Loucy (cell line): Measurements from ENCODE around the gene TMEM81.

Experiments
- H2AFZ ChIP-seq: fragments of 200-600 bp; sonication (generic); 2 replicates; pipeline ENCODE4 v1.6.0; 2016; ENCODE audit warnings: antibody characterized with exemption, mild to moderate bottlenecking, low read length, moderate library complexity
- H3F3A ChIP-seq: fragments of 200-600 bp; 2 replicates; pipeline ENCODE4 v1.6.0; 2016; ENCODE audit warnings: antibody characterized with exemption, low read depth, mild to moderate bottlenecking
- H3K27me3 ChIP-seq: fragments of 200-600 bp; sonication (generic); 2 replicates; pipeline ENCODE4 v1.6.1; 2014; ENCODE audit warnings: low read length, mild to moderate bottlenecking; ENCODE audit not compliant: insufficient read depth, poor library complexity, severe bottlenecking
- H3K36me3 ChIP-seq: fragments of 200-600 bp; sonication (generic); 2 replicates; pipeline ENCODE4 v1.6.1; 2016; ENCODE audit warnings: low read length; ENCODE audit not compliant: insufficient read depth
- H3K4me1 ChIP-seq: fragments of 200-600 bp; sonication (generic); 2 replicates; pipeline ENCODE4 v1.5.1; 2014; ENCODE audit warnings: low read length, mild to moderate bottlenecking; ENCODE audit not compliant: insufficient read depth, poor library complexity, severe bottlenecking
- H3K4me2 ChIP-seq: fragments of 200-600 bp; sonication (generic); 2 replicates; pipeline ENCODE4 v1.6.0; 2014; ENCODE audit warnings: antibody characterized with exemption, low read length, low read depth, mild to moderate bottlenecking; ENCODE audit not compliant: poor library complexity, severe bottlenecking
- H3K4me3 ChIP-seq: fragments of 200-600 bp; sonication (generic); 2 replicates; pipeline ENCODE4 v1.5.1; 2014; ENCODE audit warnings: low read length, mild to moderate bottlenecking, mixed read lengths; ENCODE audit not compliant: poor library complexity, severe bottlenecking
- H3K79me2 ChIP-seq: fragments of 200-600 bp; sonication (generic); 2 replicates; pipeline ENCODE4 v1.6.1; 2014; ENCODE audit warnings: low read length; ENCODE audit not compliant: insufficient read depth
- H3K9ac ChIP-seq: fragments of 200-600 bp; sonication (generic); 2 replicates; pipeline ENCODE4 v1.6.0; 2014; ENCODE audit warnings: mild to moderate bottlenecking, low read depth, low read length, moderate library complexity; ENCODE audit not compliant: poor library complexity, severe bottlenecking
- H3K9me2 ChIP-seq: fragments of 200-600 bp; sonication (generic); replicated peaks from 2 replicates; pipeline ENCODE4 v1.6.1; 2016; ENCODE audit warnings: low read depth, low read length, mixed read lengths
- H3K9me3 ChIP-seq: fragments of 200-600 bp; sonication (generic); 2 replicates; pipeline ENCODE4 v1.6.1; 2014; ENCODE audit warnings: mild to moderate bottlenecking, antibody characterized with exemption, low read length, low read depth; ENCODE audit not compliant: insufficient read depth
- H4K20me1 ChIP-seq: fragments of 200-600 bp; sonication (generic); 2 replicates; pipeline ENCODE4 v1.6.0; 2014; ENCODE audit warnings: antibody characterized with exemption, low read length, mild to moderate bottlenecking; ENCODE audit not compliant: insufficient read depth, poor library complexity, severe bottlenecking
- CTCF ChIP-seq: fragments of 200-600 bp; sonication (generic); conservative IDR thresholded peaks from 2 replicates; pipeline ENCODE4 v1.5.1; 2014; ENCODE audit warnings: mild to moderate bottlenecking, antibody characterized with exemption, low read length
- EZH2phosphoT487 ChIP-seq: fragments of 200-600 bp; IDR thresholded peaks from 2 replicates; pipeline ENCODE4 v1.6.1; 2018; ENCODE audit warnings: antibody characterized with exemption, mild to moderate bottlenecking, moderate library complexity, borderline replicate concordance

The TMEM81 gene

DNA sequence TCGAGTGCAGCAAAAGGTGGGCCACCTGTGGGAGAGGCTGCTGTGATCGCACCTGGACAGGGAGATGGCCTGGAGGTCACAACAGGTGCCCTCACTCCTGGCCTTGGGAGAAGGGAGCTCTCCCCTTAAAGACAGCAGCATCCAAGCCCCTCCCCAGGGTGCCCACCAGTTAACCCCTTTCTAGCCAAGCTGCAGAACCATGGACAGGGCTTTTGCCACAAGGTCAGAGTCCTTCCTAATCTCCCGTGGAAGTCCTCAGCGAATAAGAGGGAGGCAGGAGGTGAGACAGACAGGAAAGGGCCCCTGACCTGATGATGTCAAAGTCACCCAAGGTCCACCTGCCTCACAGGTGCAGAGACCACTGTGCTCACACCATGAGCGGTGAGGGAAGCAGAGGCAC, 39.5 kb downstream of the TMEM81 start:
- Histone ChIP-seq H3K4me3 (no peak overlapping the region), H3K4me1 (no peaks in the 10 kb centered on the region), H3K9me2 (no peaks in the 10 kb centered on the region), H3K9me3 (no peaks in the 10 kb centered on the region), H3K79me2 (no peaks in the 10 kb centered on the region), H3F3A (no peaks in the 10 kb centered on the region), H3K9ac (no peak overlapping the region), H2AFZ (no peak overlapping the region), H3K27me3 (no peaks in the 10 kb centered on the region), H3K4me2 (no peak overlapping the region), H3K36me3 (no peaks in the 10 kb centered on the region), H4K20me1 (no peaks in the 10 kb centered on the region)
- TF ChIP-seq EZH2phosphoT487 (no peak), CTCF (no peak)

DNA sequence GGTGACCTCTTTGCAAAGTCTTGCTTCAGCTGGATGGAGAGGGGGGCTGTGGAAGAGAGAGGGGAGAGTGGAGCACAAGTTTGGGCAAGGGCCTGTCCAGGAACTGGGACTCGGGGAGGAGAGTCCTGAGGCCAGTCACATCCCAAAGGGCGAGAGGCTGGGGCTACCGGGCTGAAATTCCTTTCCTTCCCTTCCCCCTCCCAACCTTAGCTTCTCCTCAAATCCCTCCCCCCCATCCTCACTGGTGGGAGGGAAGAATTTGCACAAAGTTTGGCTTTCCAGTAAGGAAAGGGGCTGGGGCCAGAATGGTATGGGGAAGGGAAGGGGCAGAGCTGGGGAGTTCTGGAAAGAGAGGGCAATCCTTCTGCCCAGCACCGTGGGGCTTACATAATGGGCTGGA, 40.4 kb downstream of the TMEM81 start:
- no peaks in the 10 kb centered on the region for H3K36me3 ChIP-seq
- no peak overlapping the region for H2AFZ ChIP-seq
- no peaks in the 10 kb centered on the region for H3F3A ChIP-seq
- H3K9ac ChIP-seq, result no peak overlapping the region
- no peaks in the 10 kb centered on the region for H3K9me3 ChIP-seq
- no peak overlapping the region for H3K4me3 ChIP-seq
- no peaks in the 10 kb centered on the region for H3K4me1 ChIP-seq
- no peak for TF ChIP-seq EZH2phosphoT487
- TF ChIP-seq CTCF, result no peak
- H3K79me2 ChIP-seq, result no peaks in the 10 kb centered on the region
- no peaks in the 10 kb centered on the region for H3K9me2 ChIP-seq
- no peaks in the 10 kb centered on the region for H4K20me1 ChIP-seq
- H3K27me3 ChIP-seq, result no peaks in the 10 kb centered on the region
- no peak overlapping the region for H3K4me2 ChIP-seq

DNA sequence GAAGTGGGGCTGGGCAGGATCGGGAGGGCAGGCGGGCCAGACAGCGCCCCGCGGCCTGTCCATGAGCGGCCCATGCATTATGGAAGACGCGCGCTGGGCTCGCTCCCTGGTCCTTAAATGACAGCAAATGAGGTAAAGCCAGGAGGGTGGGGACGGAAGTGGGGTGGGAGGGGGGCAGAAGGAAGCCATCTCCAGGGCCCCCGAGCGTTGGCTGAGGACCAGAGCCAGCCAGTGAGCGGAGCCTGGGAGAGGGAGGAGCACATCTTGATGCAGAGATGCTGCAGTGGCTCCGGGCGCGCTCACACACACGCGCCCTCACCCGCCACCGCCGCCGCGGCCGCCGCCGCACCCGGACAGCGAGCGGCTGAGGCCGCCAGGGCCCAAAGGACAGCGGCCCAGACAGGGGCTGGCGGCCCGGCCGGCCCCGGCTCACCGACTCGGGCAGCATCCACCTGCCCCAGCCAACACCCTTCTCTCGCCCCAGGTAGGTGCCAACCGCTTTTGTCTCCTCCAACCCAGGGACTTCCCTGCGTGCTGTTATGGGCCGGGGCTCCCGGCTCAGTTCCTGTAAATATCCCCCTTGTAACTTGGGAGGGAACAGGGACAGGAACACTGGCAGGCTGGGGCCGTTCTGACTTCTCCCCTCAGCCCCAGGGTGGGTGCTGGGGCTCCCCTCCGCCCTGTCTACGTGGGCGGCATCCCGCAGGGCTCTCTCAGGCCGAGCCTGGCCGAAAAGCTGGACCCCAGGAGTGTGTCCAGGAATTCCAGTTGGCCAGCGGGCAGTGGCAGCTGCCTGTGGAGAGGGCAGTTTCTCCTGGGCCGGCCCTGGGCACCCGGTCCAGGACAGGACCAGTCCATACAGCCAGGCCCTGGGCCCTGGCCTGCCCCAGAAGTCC, 41.1 kb downstream of the TMEM81 start, which contains the start of gene CNTN2:
Gene CNTN2, plus strand, starts transcription at position 302 of the 896 bp plus-strand sequence. CDS start 9,974 bp downstream, outside the sequence.
- no peaks in the 10 kb centered on the region for H3K9me3 ChIP-seq
- H3K4me3 ChIP-seq, result no peak within 1 kb of the TSS
- no peak within 1 kb of the TSS for H2AFZ ChIP-seq
- no peaks in the 10 kb centered on the region for H3F3A ChIP-seq
- no peaks in the 10 kb centered on the region for H3K36me3 ChIP-seq
- H3K4me1 ChIP-seq, result no peaks in the 10 kb centered on the region
- no peak within 1 kb of the TSS for H3K9ac ChIP-seq
- H4K20me1 ChIP-seq, result no peaks in the 10 kb centered on the region
- H3K4me2 ChIP-seq, result no peak within 1 kb of the TSS
- H3K79me2 ChIP-seq, result no peaks in the 10 kb centered on the region
- no peaks in the 10 kb centered on the region for H3K9me2 ChIP-seq
- H3K27me3 ChIP-seq, result no peaks in the 10 kb centered on the region
- TF ChIP-seq EZH2phosphoT487 (no peak), CTCF (no peak)
